DND-41 (cell line): ENCODE measurements around the gene ARF3.
A peak's percentile ranks its signal among the peaks of the same experiment; 100 is the strongest.

ENCODE experiments used
- ATAC-seq: fragments of 200-7000 bp; cut with Tn5 transposase; 3 replicates; pipeline ENCODE4 v1.9.1; 2021; ENCODE audit warnings: low read depth; ENCODE audit not compliant: insufficient read depth
- DNase-seq: peaks from one replicate; pipeline ENCODE4 v3.0.0-alpha.2; 2020
- H2AFZ ChIP-seq: 2 replicates; pipeline ENCODE4 v1.6.0; 2012; ENCODE audit warnings: low read depth, low read length
- H3K27ac ChIP-seq: 2 replicates; pipeline ENCODE4 v1.5.1; 2012; ENCODE audit warnings: low read length, inconsistent platforms
- H3K27me3 ChIP-seq: fragments of 200-600 bp; sonication (generic); 2 replicates; pipeline ENCODE4 v1.6.0; 2012; ENCODE audit warnings: low read length, mild to moderate bottlenecking, inconsistent platforms; ENCODE audit not compliant: insufficient read depth, poor library complexity
- H3K36me3 ChIP-seq: 2 replicates; pipeline ENCODE4 v1.5.1; 2012; ENCODE audit warnings: low read length, inconsistent platforms; ENCODE audit not compliant: insufficient read depth
- H3K4me1 ChIP-seq: 2 replicates; pipeline ENCODE4 v1.5.1; 2012; ENCODE audit warnings: mild to moderate bottlenecking, low read length; ENCODE audit not compliant: insufficient read depth
- H3K4me2 ChIP-seq: 2 replicates; pipeline ENCODE4 v1.6.0; 2012; ENCODE audit warnings: mild to moderate bottlenecking, moderate library complexity, low read length, inconsistent platforms; ENCODE audit not compliant: insufficient read depth
- H3K4me3 ChIP-seq, 2 experiments: fragments of 200-600 bp in 1 of 2; shearing (Covaris generic) in 1 of 2; 2 replicates each; pipeline ENCODE4 v1.5.1; 2012 to 2016; ENCODE audit warnings: inconsistent platforms in 2 of 2, low read length in 2 of 2, mild to moderate bottlenecking in 2 of 2, low read depth in 1 of 2, moderate library complexity in 1 of 2
- H3K79me2 ChIP-seq: 2 replicates; pipeline ENCODE4 v1.6.0; 2012; ENCODE audit warnings: low read length, inconsistent platforms; ENCODE audit not compliant: insufficient read depth
- H3K9ac ChIP-seq: 2 replicates; pipeline ENCODE4 v1.6.0; 2012; ENCODE audit warnings: low read depth, mild to moderate bottlenecking, inconsistent platforms, low read length, moderate library complexity
- H3K9me3 ChIP-seq: 2 replicates; pipeline ENCODE4 v1.5.1; 2012; ENCODE audit warnings: low read length, moderate library complexity, mild to moderate bottlenecking, inconsistent platforms; ENCODE audit not compliant: insufficient read depth, severe bottlenecking
- H4K20me1 ChIP-seq: 2 replicates; pipeline ENCODE4 v1.6.0; 2012; ENCODE audit warnings: low read length; ENCODE audit not compliant: insufficient read depth
- CTCF ChIP-seq: IDR thresholded peaks from 2 replicates; pipeline ENCODE4 v1.5.1; 2012; ENCODE audit warnings: borderline replicate concordance, low read length, moderate library complexity, mild to moderate bottlenecking; ENCODE audit not compliant: poor library complexity, severe bottlenecking; ENCODE audit errors: extremely low read depth
- EZH2 ChIP-seq: IDR thresholded peaks from 3 replicates; pipeline ENCODE4 v1.6.1; 2012; ENCODE audit warnings: borderline replicate concordance, low read depth, mild to moderate bottlenecking, moderate library complexity, low read length, inconsistent platforms; ENCODE audit not compliant: severe bottlenecking

The ARF3 gene

GRCh38 chr12:48894271-48894670 is 63.0 kb downstream of the ARF3 start:
- no peaks in the 10 kb centered on the region for H4K20me1 ChIP-seq
- no peak overlapping the region for H3K4me3 ChIP-seq
- DNase-seq (no peak), ATAC-seq (no peak)
- H3K79me2 ChIP-seq = no peaks in the 10 kb centered on the region
- no peaks in the 10 kb centered on the region for H3K36me3 ChIP-seq
- no peak overlapping the region for H3K27ac ChIP-seq
- no peaks in the 10 kb centered on the region for H3K9me3 ChIP-seq
- no peak overlapping the region for H2AFZ ChIP-seq
- H3K4me1 ChIP-seq = peaks cover 7% of the 10 kb centered on the region
- peaks cover 9% of the 10 kb centered on the region for H3K27me3 ChIP-seq
- TF ChIP-seq CTCF (no peak), EZH2 (no peak)
- H3K4me2 ChIP-seq = no peak overlapping the region
- H3K9ac ChIP-seq = no peak overlapping the region

- H3K9me3 ChIP-seq = no peaks in the 10 kb centered on the region
- peaks cover 6% of the 10 kb centered on the region for H3K27me3 ChIP-seq
- peak; percentile 100 for ATAC-seq
- H3K4me3 ChIP-seq = no peak overlapping the region
- no peak overlapping the region for H3K27ac ChIP-seq
- no peaks in the 10 kb centered on the region for H4K20me1 ChIP-seq
- H3K4me2 ChIP-seq = peak overlapping the region; percentile 21; the same call in 1 of the 2 replicates
- peak overlapping the region; percentile 76 for H2AFZ ChIP-seq
- no peaks in the 10 kb centered on the region for H3K36me3 ChIP-seq
- DNase-seq = peak; percentile 78
- peak overlapping the region; percentile 29 for H3K9ac ChIP-seq
- H3K4me1 ChIP-seq = peaks cover 7% of the 10 kb centered on the region
- no peaks in the 10 kb centered on the region for H3K79me2 ChIP-seq
- TF ChIP-seq CTCF = peak; percentile 97
- no peak for TF ChIP-seq EZH2
These were observed 66.4 kb downstream of the ARF3 start for GRCh38 chr12:48890657-48891418.

GRCh38 chr12:48889679-48890078 is 67.6 kb downstream of the ARF3 start:
- Histone ChIP-seq H3K9ac (no peak overlapping the region), H3K79me2 (no peaks in the 10 kb centered on the region), H3K9me3 (no peaks in the 10 kb centered on the region), H2AFZ (no peak overlapping the region), H3K4me1 (peaks cover 7% of the 10 kb centered on the region), H3K4me3 (no peak overlapping the region), H3K27me3 (peaks cover 6% of the 10 kb centered on the region), H3K27ac (no peak overlapping the region), H4K20me1 (no peaks in the 10 kb centered on the region), H3K4me2 (no peak overlapping the region), H3K36me3 (no peaks in the 10 kb centered on the region)
- DNase-seq (no peak), ATAC-seq (no peak)
- TF ChIP-seq CTCF (no peak), EZH2 (no peak)
